ENCODE measurements around the gene ATM. TPM values are rescaled to one million over a fixed set of nuclear protein-coding genes. Genes with fewer than 3 reads are reported as not detected.

Gene ATM
- 6.8 to 10.5 TPM (median 8.5 TPM) in 5 replicates for total RNA-seq (2022; extraction: Qiagen RNA extraction; ENCODE audit: low read depth)

GRCh38 chr11:108222574-108223347 is at the start of gene ATM, which contains the start of gene NPAT:
Gene ATM (plus strand): TSS chr11:108223067. CDS start chr11:108227625, 4,558 bp downstream.
Gene NPAT (minus strand): TSS chr11:108222638. CDS start chr11:108222536, 102 bp downstream.

Other genes with a start within 250 kb of the ATM start
- 5.2 to 12.5 TPM (median 8.7 TPM) in 5 replicates for gene CUL5, start 214.2 kb upstream of the ATM start, total RNA-seq (2022; extraction: Qiagen RNA extraction; ENCODE audit: low read depth)
- gene ACAT1, start 101.5 kb upstream of the ATM start, total RNA-seq (2022; extraction: Qiagen RNA extraction; ENCODE audit: low read depth), result 62.6 to 86.0 TPM (median 66.1 TPM) in 5 replicates
- 3.3 to 6.1 TPM (median 4.4 TPM) in 5 replicates for gene NPAT, start 429 bp upstream of the ATM start, total RNA-seq (2022; extraction: Qiagen RNA extraction; ENCODE audit: low read depth)
- gene C11orf65, start 244.5 kb downstream of the ATM start, total RNA-seq (2022; extraction: Qiagen RNA extraction; ENCODE audit: low read depth), result 0.12 to 0.49 TPM (median 0.14 TPM) in 3 of 5 replicates, not detected in the others

Measured in A549 treated with GW870086 at 1 μM for 4 hours (cell line).